Body of pancreas (tissue), 4 donors: ENCODE measurements around the gene FAM170B.

ENCODE experiments used
- CTCF ChIP-seq, 7 experiments: fragments of 450-650 bp in 4 of 7; fragments of 200-600 bp in 3 of 7; sonication (generic) in 3 of 7; IDR thresholded peaks; one replicate each; pipeline ENCODE4 v1.5.1; 2016 to 2019; ENCODE audit warnings: antibody characterized with exemption in 7 of 7
- POLR2A ChIP-seq, 3 donors: fragments of 450-650 bp; IDR thresholded peaks; one replicate each; pipeline ENCODE4 v1.6.1; 2016; ENCODE audit warnings: antibody characterized with exemption in 3 of 3, mild to moderate bottlenecking in 2 of 3

GRCh38 chr10:49182776-49183175, 49.0 kb upstream of the FAM170B start:
- TF ChIP-seq CTCF (IDR thresholded peaks at IDR 0.05) (no peak), POLR2A (IDR thresholded peaks at IDR 0.05) (no peak)
